Kidney (tissue), 14 donors: ENCODE results near the gene RBFA. TPM values are rescaled to one million over a fixed set of nuclear protein-coding genes. Genes with fewer than 3 reads are reported as not detected.
"Not testable (repeated sequence)": the region's sequence is repeated elsewhere in the genome, so short reads cannot be mapped to it uniquely, and the experiment has no call there.

Source experiments
- DNase-seq, 5 donors: peaks; one replicate each; pipeline ENCODE4 v3.0.0-alpha.2; 2013 to 2020
- FAIRE-seq: peaks from 2 replicates; lab custom pipeline; 2012; peaks lifted over from hg19 to GRCh38; lab: Jason Lieb, UNC
- H3K27ac ChIP-seq, 2 donors: one replicate each; pipeline ENCODE4 v1.7.0; 2013; ENCODE audit warnings: low read depth in 2 of 2, low read length in 2 of 2, inconsistent platforms in 1 of 2
- H3K27me3 ChIP-seq: one replicate; pipeline ENCODE4 v1.7.1; 2013; ENCODE audit warnings: low read length, inconsistent platforms; ENCODE audit not compliant: control insufficient read depth, insufficient read depth
- H3K36me3 ChIP-seq, 3 donors: one replicate each; pipeline versions ENCODE4 v1.7.0 to v1.7.1; 2013; ENCODE audit warnings: low read length in 3 of 3, control low read depth in 1 of 3, inconsistent platforms in 1 of 3; ENCODE audit not compliant: insufficient read depth in 3 of 3, control insufficient read depth in 2 of 3
- H3K4me1 ChIP-seq, 3 donors: one replicate each; pipeline versions ENCODE4 v1.7.0 to v1.7.1; 2013; ENCODE audit warnings: low read length in 3 of 3, inconsistent platforms in 1 of 3, low read depth in 1 of 3; ENCODE audit not compliant: control insufficient read depth in 2 of 3, insufficient read depth in 2 of 3
- H3K4me3 ChIP-seq, 3 donors: one replicate each; pipeline versions ENCODE4 v1.7.0 to v1.8.1; 2013; ENCODE audit warnings: low read length in 3 of 3, control low read depth in 1 of 3, inconsistent platforms in 1 of 3
- H3K9ac ChIP-seq, 3 donors: one replicate each; pipeline versions ENCODE4 v1.7.0 to v1.7.1; 2013; ENCODE audit warnings: low read length in 3 of 3, control low read depth in 1 of 3, inconsistent platforms in 1 of 3
- H3K9me3 ChIP-seq, 3 donors: one replicate each; pipeline versions ENCODE4 v1.7.0 to v1.7.1; 2013; ENCODE audit warnings: low read length in 3 of 3, control low read depth in 1 of 3, inconsistent platforms in 1 of 3; ENCODE audit not compliant: control insufficient read depth in 2 of 3, insufficient read depth in 1 of 3
- CTCF ChIP-seq: IDR thresholded peaks from 3 replicates; pipeline ENCODE4 v1.5.1; 2012; ENCODE audit warnings: mild to moderate bottlenecking, moderate library complexity, borderline replicate concordance; ENCODE audit not compliant: insufficient read depth; ENCODE audit errors: extremely low read depth
- intact Hi-C: fragments of 100-400 bp; cut with DNase I; formaldehyde crosslinking; loops from one replicate; pipeline ENCODE4 v1.11.1; 2022
- polyA plus RNA-seq: library from polyadenylated mRNA; stranded (reverse); fragments of 350-450 nt; fragmentation: Illumina TruSeq; extraction: RNeasy Lipid Tissue Mini Kit (QIAGEN cat#74804); gene quantifications from one replicate; pipeline ENCODE4 v1.2.3, GENCODE V29; 2014; ENCODE audit warnings: low read depth, low replicate concordance; ENCODE audit not compliant: insufficient read depth
- total RNA-seq: library from RNA; stranded (reverse); fragmentation: NEBNext Ultra II Directional; extraction: Animal tissue kit (Norgen Biotek cat#: 25700); gene quantifications from one replicate; pipeline ENCODE4 v1.2.1, GENCODE V29; 2021
- donor health status: control.
- donor health status: control.
- donor health status: control.
- donor health status: control.
- donor health status: control.
- donor health status: DM: yes; HTN: yes; CAD: no.
- donor health status: Normal renal cell carcinoma (clear cell type).

Gene RBFA
- total and polyA plus RNA-seq, 2 donors from 2014 or later, result 17.7 to 21.4 TPM

GRCh38 chr18:80006724-80007123 is 27.5 kb upstream of the RBFA start:
- intact Hi-C loops, result no loop called here
- H3K4me3 ChIP-seq, result no peak overlapping the region
- DNase-seq, result no peak
- no peak overlapping the region for H3K27ac ChIP-seq
- no peak for TF ChIP-seq CTCF
- no peak for FAIRE-seq
- peaks cover 0 to 6% (median 0%) of the 10 kb centered on the region in 3 donors for H3K4me1 ChIP-seq
- H3K9ac ChIP-seq, result no peak overlapping the region
- no peaks in the 10 kb centered on the region for H3K9me3 ChIP-seq
- no peaks in the 10 kb centered on the region for H3K36me3 ChIP-seq
- no peaks in the 10 kb centered on the region for H3K27me3 ChIP-seq

GRCh38 chr18:80009661-80010550 is 24.3 kb upstream of the RBFA start:
- no peak overlapping the region for H3K9ac ChIP-seq
- H3K27ac ChIP-seq, result no peak overlapping the region
- no peaks in the 10 kb centered on the region for H3K27me3 ChIP-seq
- H3K36me3 ChIP-seq, result no peaks in the 10 kb centered on the region
- peaks cover 0 to 3% (median 2%) of the 10 kb centered on the region in 3 donors for H3K9me3 ChIP-seq
- FAIRE-seq, result no peak
- no peaks in the 10 kb centered on the region for H3K4me1 ChIP-seq
- intact Hi-C loops, result no loop called here
- no peak for DNase-seq
- no peak overlapping the region for H3K4me3 ChIP-seq
- TF ChIP-seq CTCF, result no peak

GRCh38 chr18:80010551-80010906 is 23.7 kb upstream of the RBFA start:
- Histone ChIP-seq H3K36me3 (no peaks in the 10 kb centered on the region), H3K27ac (no peak overlapping the region), H3K4me3 (no peak overlapping the region), H3K4me1 (no peaks in the 10 kb centered on the region), H3K27me3 (no peaks in the 10 kb centered on the region), H3K9me3 (peaks cover 0 to 3% (median 2%) of the 10 kb centered on the region in 3 donors), H3K9ac (no peak overlapping the region)
- FAIRE-seq, result no peak
- no peak for TF ChIP-seq CTCF
- intact Hi-C loops, result no loop called here
- no peak for DNase-seq

- FAIRE-seq, DNase-seq, H3K9ac ChIP-seq, H3K9me3 ChIP-seq, H3K27me3 ChIP-seq, H3K4me3 ChIP-seq, intact Hi-C loops, H3K4me1 ChIP-seq, H3K36me3 ChIP-seq, H3K27ac ChIP-seq: not testable (repeated sequence)
Measured at GRCh38 chr18:80011496-80012137, 22.6 kb upstream of the RBFA start.
